NOMO-1 treated with dmso at 0.1 percent for 144 hours (cell line): ENCODE results near the gene ZNF384.
A peak's percentile ranks its signal among the peaks of the same experiment; 100 is the strongest.

Source experiments
- DNase-seq: peaks from one replicate; lab custom pipeline; 2025; ENCODE audit not compliant: unreplicated experiment; lab: John Stamatoyannopoulos, UW

The ZNF384 gene

GRCh38 chr12:6699259-6699988 lies 10.2 kb upstream of the ZNF384 start:
- no peak for DNase-seq

- no peak for DNase-seq
These were observed 9.3 kb upstream of the ZNF384 start for GRCh38 chr12:6698352-6699046.

GRCh38 chr12:6697584-6698351 lies 8.6 kb upstream of the ZNF384 start:
- no peak for DNase-seq

- peak; percentile 60 for DNase-seq
These were observed 7.8 kb upstream of the ZNF384 start for GRCh38 chr12:6696690-6697583.

GRCh38 chr12:6695313-6696045 lies 6.3 kb upstream of the ZNF384 start:
- no peak for DNase-seq

- DNase-seq, result no peak
These were observed 5.5 kb upstream of the ZNF384 start for GRCh38 chr12:6694701-6695100.

GRCh38 chr12:6693832-6694355 lies 4.7 kb upstream of the ZNF384 start:
- no peak for DNase-seq

- no peak for DNase-seq
These were observed 3.7 kb upstream of the ZNF384 start for GRCh38 chr12:6692888-6693287.

GRCh38 chr12:6691473-6691872 lies 2.3 kb upstream of the ZNF384 start:
- DNase-seq, result no peak

- no peak for DNase-seq
These were observed 604 bp downstream of the ZNF384 start for GRCh38 chr12:6688543-6688998.

- no peak for DNase-seq
These were observed 3.4 kb downstream of the ZNF384 start for GRCh38 chr12:6685814-6686213.

- DNase-seq, result no peak
These were observed 4.6 kb downstream of the ZNF384 start for GRCh38 chr12:6684609-6685008.

- no peak for DNase-seq
These were observed 12.2 kb downstream of the ZNF384 start for GRCh38 chr12:6676962-6677361.

GRCh38 chr12:6672143-6672542 lies 17.0 kb downstream of the ZNF384 start:
- DNase-seq, result no peak

- DNase-seq, result no peak
These were observed 21.5 kb downstream of the ZNF384 start for GRCh38 chr12:6667559-6668210.

- DNase-seq, result no peak
These were observed 23.0 kb downstream of the ZNF384 start for GRCh38 chr12:6666211-6666610.

- DNase-seq, result peak; percentile 17
These were observed 24.3 kb downstream of the ZNF384 start for GRCh38 chr12:6664902-6665301.

GRCh38 chr12:6662906-6663742 lies 26.1 kb downstream of the ZNF384 start, which contains the start of gene ING4:
TSS of gene ING4 (minus strand) at chr12:6663119. CDS start at chr12:6663101, 18 bp downstream.
- DNase-seq, result peak; percentile 99

- no peak for DNase-seq
These were observed 26.6 kb downstream of the ZNF384 start for GRCh38 chr12:6662602-6662905.
